Measurements from ENCODE around the gene RFX5. TPM values are rescaled to one million over a fixed set of nuclear protein-coding genes. Genes with fewer than 3 reads are reported as not detected.
A peak's percentile ranks its signal among the peaks of the same experiment; 100 is the strongest.

RFX5 gene
- total RNA-seq, 1 donor from 2014 or later, result 262 TPM

DNA sequence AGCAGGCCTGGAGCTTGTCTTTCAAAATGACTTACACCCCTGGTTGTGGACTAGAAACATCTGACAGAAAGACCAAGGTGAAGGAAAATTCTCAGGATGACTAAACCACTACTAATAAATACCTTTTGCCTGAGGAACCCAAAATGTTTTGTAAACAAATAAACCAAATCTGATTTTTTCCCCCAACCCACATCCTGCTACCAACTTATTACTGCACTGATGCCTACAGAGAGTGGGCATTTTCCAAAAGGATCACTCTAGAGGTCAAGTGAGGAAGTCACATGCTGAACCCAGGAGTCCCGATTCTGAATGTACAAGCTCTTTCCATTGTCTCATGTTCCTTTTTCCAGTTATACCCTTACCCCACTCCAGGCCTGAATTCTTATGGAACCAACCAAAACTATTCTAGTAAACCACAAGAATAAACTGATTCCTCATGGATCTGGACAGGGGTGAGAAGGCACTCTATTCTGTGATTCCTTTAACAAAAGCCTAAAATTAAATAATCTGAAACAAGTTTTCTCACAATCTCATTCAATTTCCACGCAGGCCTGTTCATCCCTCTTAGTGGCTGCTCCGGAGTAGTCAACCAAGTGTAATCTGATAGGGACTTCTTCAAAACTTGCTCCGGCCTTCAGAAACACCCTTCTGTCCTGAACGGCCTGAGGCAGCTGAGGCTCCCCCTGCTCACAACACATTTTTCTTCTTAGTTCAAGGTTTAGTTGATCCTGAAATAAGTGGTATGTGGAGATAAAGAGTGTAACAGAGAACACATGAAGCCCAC is 21.2 kb downstream of the RFX5 start:
- peaks cover 56% of the 10 kb centered on the region for H3K36me3 Mint-ChIP-seq (ENCODE audit: low read depth)

DNA sequence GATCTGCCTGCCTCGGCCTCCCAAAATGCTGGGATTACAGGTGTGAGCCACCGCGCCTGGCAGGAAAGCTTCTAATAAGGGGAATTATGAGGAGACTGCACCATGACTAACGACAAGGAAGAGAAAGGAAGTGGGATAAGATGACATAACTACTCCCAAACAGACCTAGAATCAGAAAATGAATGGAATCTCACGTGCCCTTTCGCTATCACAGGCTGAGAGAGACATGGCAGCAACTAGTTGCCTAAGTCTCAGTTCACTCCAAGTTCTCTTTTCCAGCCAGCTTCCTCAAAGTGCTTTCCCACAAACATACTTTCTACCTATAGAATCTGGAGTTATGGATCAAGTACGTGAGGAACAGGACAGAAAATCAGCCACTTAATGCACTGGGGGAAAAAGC is 21.8 kb downstream of the RFX5 start:
- intact Hi-C loops (cut with micrococcal nuclease), result no loop called here
- ATAC-seq (ENCODE audit: low read depth) (no peak), DNase-seq (no peak)
- TF ChIP-seq, protein P1, sequence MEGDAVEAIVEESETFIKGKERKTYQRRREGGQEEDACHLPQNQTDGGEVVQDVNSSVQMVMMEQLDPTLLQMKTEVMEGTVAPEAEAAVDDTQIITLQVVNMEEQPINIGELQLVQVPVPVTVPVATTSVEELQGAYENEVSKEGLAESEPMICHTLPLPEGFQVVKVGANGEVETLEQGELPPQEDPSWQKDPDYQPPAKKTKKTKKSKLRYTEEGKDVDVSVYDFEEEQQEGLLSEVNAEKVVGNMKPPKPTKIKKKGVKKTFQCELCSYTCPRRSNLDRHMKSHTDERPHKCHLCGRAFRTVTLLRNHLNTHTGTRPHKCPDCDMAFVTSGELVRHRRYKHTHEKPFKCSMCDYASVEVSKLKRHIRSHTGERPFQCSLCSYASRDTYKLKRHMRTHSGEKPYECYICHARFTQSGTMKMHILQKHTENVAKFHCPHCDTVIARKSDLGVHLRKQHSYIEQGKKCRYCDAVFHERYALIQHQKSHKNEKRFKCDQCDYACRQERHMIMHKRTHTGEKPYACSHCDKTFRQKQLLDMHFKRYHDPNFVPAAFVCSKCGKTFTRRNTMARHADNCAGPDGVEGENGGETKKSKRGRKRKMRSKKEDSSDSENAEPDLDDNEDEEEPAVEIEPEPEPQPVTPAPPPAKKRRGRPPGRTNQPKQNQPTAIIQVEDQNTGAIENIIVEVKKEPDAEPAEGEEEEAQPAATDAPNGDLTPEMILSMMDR (IDR thresholded peaks at IDR 0.05), result no peak
- H3K36me3 Mint-ChIP-seq (ENCODE audit: low read depth), result peaks cover 62% of the 10 kb centered on the region
- H3K27ac Mint-ChIP-seq, result peak overlapping the region; percentile 91
- POLR2A ChIA-PET, result interaction anchor here (0.5 to 3.6 kb wide), 4 partner anchors 9 to 509 kb away, joined by 3 to 59 read pairs (median 6); partner anchors contain the start of gene PSMB4
- H3K9me3 Mint-ChIP-seq, result no peaks in the 10 kb centered on the region
- peak overlapping the region; percentile 2 for H3K4me3 Mint-ChIP-seq
- H3K4me1 Mint-ChIP-seq, result peaks cover 54% of the 10 kb centered on the region
- CTCF ChIA-PET, result interaction anchor here (4.7 kb wide), 1 partner anchor 24 kb away, joined by 24 read pairs; no protein-coding TSS in a partner anchor
- no peaks in the 10 kb centered on the region for H3K27me3 Mint-ChIP-seq

More for the DNA sequence above, 21.2 kb downstream of the RFX5 start:
- Mint-ChIP-seq H3K27ac (peak overlapping the region; percentile 91), H3K4me1 (peaks cover 50% of the 10 kb centered on the region), H3K4me3 (peak overlapping the region; percentile 97), H3K27me3 (no peaks in the 10 kb centered on the region), H3K9me3 (no peaks in the 10 kb centered on the region)
- DNase-seq (no peak), ATAC-seq (ENCODE audit: low read depth) (no peak)
- TF ChIP-seq, protein P1 (IDR thresholded peaks at IDR 0.05), result no peak
- intact Hi-C loops (cut with micrococcal nuclease), result no loop called here
- ChIA-PET CTCF (interaction anchor here (0.7 to 4.7 kb wide), 6 partner anchors 9 to 226 kb away, joined by 3 to 24 read pairs (median 4); no protein-coding TSS in a partner anchor), POLR2A (interaction anchor here (0.5 to 3.6 kb wide), 7 partner anchors 13 to 83 kb away, joined by 3 to 94 read pairs (median 11); partner anchors contain the start of genes PSMB4 and PSMD4)

DNA sequence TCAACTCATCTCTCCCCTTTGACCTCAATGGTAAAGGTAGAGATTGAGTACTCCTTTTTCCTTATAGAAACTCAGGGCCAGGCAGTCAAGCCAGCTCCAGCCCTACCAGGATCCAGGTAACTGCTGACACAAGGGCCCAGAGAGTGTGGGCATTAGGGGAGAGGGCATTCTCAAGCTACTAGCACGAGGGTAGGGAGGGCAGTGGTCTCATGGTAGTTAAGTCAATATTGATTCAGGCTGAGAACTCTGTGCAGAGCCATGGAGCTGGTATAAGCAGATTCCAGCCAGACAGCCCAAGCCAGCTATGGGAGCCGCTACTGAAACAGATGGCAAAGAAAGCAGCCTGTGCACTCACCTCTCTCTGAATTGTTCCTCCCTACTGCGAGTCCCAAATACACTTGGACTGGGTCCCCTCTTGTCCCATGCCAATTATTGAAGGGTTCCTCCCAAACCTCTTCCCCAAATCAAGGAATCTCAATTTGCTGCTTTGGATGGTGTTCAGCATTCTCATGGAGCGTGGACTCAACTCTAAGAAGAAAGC is 22.6 kb downstream of the RFX5 start:
- TF ChIP-seq, protein P1 (IDR thresholded peaks at IDR 0.05), result no peak
- CTCF ChIA-PET, result interaction anchor here (4.7 kb wide), 1 partner anchor 24 kb away, joined by 24 read pairs; no protein-coding TSS in a partner anchor
- H3K36me3 Mint-ChIP-seq (ENCODE audit: low read depth), result peaks cover 68% of the 10 kb centered on the region
- H3K9me3 Mint-ChIP-seq, result no peaks in the 10 kb centered on the region
- POLR2A ChIA-PET, result interaction anchor here (0.6 to 1.1 kb wide), 5 partner anchors 16 to 510 kb away, joined by 3 to 7 read pairs (median 3); no protein-coding TSS in a partner anchor
- H3K27ac Mint-ChIP-seq, result no peak overlapping the region
- H3K4me3 Mint-ChIP-seq, result no peak overlapping the region
- ATAC-seq (ENCODE audit: low read depth), result no peak
- no peak for DNase-seq
- intact Hi-C loops (cut with micrococcal nuclease), result no loop called here
- no peaks in the 10 kb centered on the region for H3K27me3 Mint-ChIP-seq
- H3K4me1 Mint-ChIP-seq, result peaks cover 54% of the 10 kb centered on the region

DNA sequence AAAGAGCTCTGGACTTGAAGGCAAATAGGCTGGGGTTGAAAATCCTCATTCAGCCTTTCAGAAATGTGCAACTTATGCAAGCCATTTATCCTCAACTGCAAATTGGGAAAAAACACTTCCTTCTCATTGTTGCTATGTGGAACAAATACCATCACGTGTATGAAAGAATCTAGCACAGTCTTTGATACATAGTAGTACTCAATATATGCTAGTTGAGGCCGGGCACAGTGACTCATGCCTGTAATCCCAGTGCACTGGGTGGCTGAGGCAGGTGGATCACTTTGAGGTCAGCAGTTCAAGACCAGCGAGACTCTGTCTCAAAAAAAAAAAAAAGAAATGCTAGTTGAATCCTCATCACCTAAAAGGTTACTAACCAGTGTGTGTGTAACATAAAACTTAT is 28.1 kb downstream of the RFX5 start:
- H3K27me3 Mint-ChIP-seq, result no peaks in the 10 kb centered on the region
- POLR2A ChIA-PET, result no interaction called here
- TF ChIP-seq, protein P1 (IDR thresholded peaks at IDR 0.05), result no peak
- ATAC-seq (ENCODE audit: low read depth) (no peak), DNase-seq (no peak)
- CTCF ChIA-PET, result no interaction called here
- H3K27ac Mint-ChIP-seq, result no peak overlapping the region
- no peaks in the 10 kb centered on the region for H3K9me3 Mint-ChIP-seq
- intact Hi-C loops (cut with micrococcal nuclease), result no loop called here
- H3K4me1 Mint-ChIP-seq, result peaks cover 21% of the 10 kb centered on the region
- H3K4me3 Mint-ChIP-seq, result no peak overlapping the region
- H3K36me3 Mint-ChIP-seq (ENCODE audit: low read depth), result peaks cover 69% of the 10 kb centered on the region

Data from activated B cell treated with CpG ODN at 0.5 μM for 24 hours (primary cell).